Lower lobe of right lung (tissue), 2 donors: ENCODE results near the gene SEC14L2. TPM values are rescaled to one million over a fixed set of nuclear protein-coding genes. Genes with fewer than 3 reads are reported as not detected.
A peak's percentile ranks its signal among the peaks of the same experiment; 100 is the strongest.

Experiments
- ATAC-seq, 2 donors: fragments of 200-7000 bp; cut with Tn5 transposase; one replicate each; pipeline ENCODE4 v1.9.1; 2020 to 2022; ENCODE audit warnings: mild to moderate bottlenecking in 2 of 2, moderate library complexity in 2 of 2
- DNase-seq: peaks from one replicate; pipeline ENCODE4 v3.0.0-alpha.2; 2020
- H3K27ac ChIP-seq: fragments of 200-600 bp; one replicate; pipeline ENCODE4 v1.8.0; 2022
- H3K27me3 ChIP-seq: fragments of 200-600 bp; one replicate; pipeline ENCODE4 v1.8.0; 2022; ENCODE audit warnings: low read depth
- H3K36me3 ChIP-seq: fragments of 200-600 bp; one replicate; pipeline ENCODE4 v1.8.0; 2022; ENCODE audit warnings: mild to moderate bottlenecking
- H3K4me1 ChIP-seq: fragments of 200-600 bp; one replicate; pipeline ENCODE4 v1.8.0; 2022
- H3K4me3 ChIP-seq: fragments of 200-600 bp; one replicate; pipeline ENCODE4 v1.8.0; 2022; ENCODE audit warnings: mild to moderate bottlenecking
- H3K9me3 ChIP-seq: fragments of 200-600 bp; one replicate; pipeline ENCODE4 v1.8.0; 2022
- CTCF ChIP-seq: fragments of 200-600 bp; IDR thresholded peaks from one replicate; pipeline ENCODE4 v1.8.0; 2022; ENCODE audit warnings: antibody characterized with exemption, mild to moderate bottlenecking
- intact Hi-C: fragments of 100-400 bp; cut with DNase I; formaldehyde crosslinking; loops from one replicate; pipeline ENCODE4 v1.11.0; 2022
- total RNA-seq: library from RNA; stranded (reverse); fragmentation: NEBNext Ultra II Directional; extraction: Animal tissue kit (Norgen Biotek cat#: 25700); gene quantifications from one replicate; pipeline ENCODE4 v1.2.1, GENCODE V29; 2021
- donor health status: DM: no; HTN: yes; CAD: no; lungs with severe emphysema.

Gene SEC14L2
- total RNA-seq, 1 donor from 2014 or later = 7.8 TPM

- no peak for DNase-seq
- Histone ChIP-seq H3K27ac (no peak overlapping the region), H3K36me3 (peaks cover 39% of the 10 kb centered on the region)
Measured at GRCh38 chr22:30354644-30355043, 42.2 kb upstream of the SEC14L2 start.

GRCh38 chr22:30356449-30357235 lies 40.2 kb upstream of the SEC14L2 start, which contains the start of the genes CCDC157 and SF3A1:
Gene CCDC157 (plus strand): TSS chr22:30357007. CDS start chr22:30366001, 8,994 bp downstream.
Gene SF3A1 (minus strand): TSS chr22:30356894. CDS start chr22:30356792, 102 bp downstream.
- H3K4me1 ChIP-seq = peaks cover 46% of the 10 kb centered on the region
- DNase-seq (peak; percentile 95), ATAC-seq (peak; percentile 98)
- H3K27ac ChIP-seq = peak within 1 kb of the TSS; percentile 98
- H3K4me3 ChIP-seq = peak within 1 kb of the TSS; percentile 88
- H3K9me3 ChIP-seq = no peaks in the 10 kb centered on the region
- peaks cover 19% of the 10 kb centered on the region for H3K36me3 ChIP-seq
- H3K27me3 ChIP-seq = no peaks in the 10 kb centered on the region
- no peak for TF ChIP-seq CTCF
- intact Hi-C loops = no loop called here

More at GRCh38 chr22:30354644-30355043, 42.2 kb upstream of the SEC14L2 start:
- no peaks in the 10 kb centered on the region for H3K9me3 ChIP-seq
- intact Hi-C loops = no loop called here
- ATAC-seq = no peak
- peak overlapping the region; percentile 88 for H3K4me3 ChIP-seq
- TF ChIP-seq CTCF = no peak
- H3K27me3 ChIP-seq = no peaks in the 10 kb centered on the region
- peaks cover 48% of the 10 kb centered on the region for H3K4me1 ChIP-seq

- no peaks in the 10 kb centered on the region for H3K9me3 ChIP-seq
- no peaks in the 10 kb centered on the region for H3K27me3 ChIP-seq
- peaks cover 13% of the 10 kb centered on the region for H3K36me3 ChIP-seq
- DNase-seq (no peak), ATAC-seq (peak in 1 of 2 donors; percentile 1)
- intact Hi-C loops = no loop called here
- peaks cover 43% of the 10 kb centered on the region for H3K4me1 ChIP-seq
- peak overlapping the region; percentile 88 for H3K4me3 ChIP-seq
- peak overlapping the region; percentile 98 for H3K27ac ChIP-seq
- TF ChIP-seq CTCF = no peak
Measured at GRCh38 chr22:30357236-30357570, 39.6 kb upstream of the SEC14L2 start.

- no peak for ATAC-seq
- no peak for DNase-seq
- no peaks in the 10 kb centered on the region for H3K27me3 ChIP-seq
- intact Hi-C loops = no loop called here
- no peak for TF ChIP-seq CTCF
- H3K36me3 ChIP-seq = peaks cover 8% of the 10 kb centered on the region
- peak overlapping the region; percentile 88 for H3K4me3 ChIP-seq
- peaks cover 42% of the 10 kb centered on the region for H3K4me1 ChIP-seq
- H3K27ac ChIP-seq = no peak overlapping the region
- H3K9me3 ChIP-seq = no peaks in the 10 kb centered on the region
Measured at GRCh38 chr22:30357650-30358215, 39.1 kb upstream of the SEC14L2 start.

GRCh38 chr22:30358541-30358940 lies 38.3 kb upstream of the SEC14L2 start:
- intact Hi-C loops = no loop called here
- H3K36me3 ChIP-seq = peaks cover 2% of the 10 kb centered on the region
- TF ChIP-seq CTCF = no peak
- H3K4me1 ChIP-seq = peaks cover 36% of the 10 kb centered on the region
- no peak overlapping the region for H3K4me3 ChIP-seq
- no peaks in the 10 kb centered on the region for H3K9me3 ChIP-seq
- H3K27me3 ChIP-seq = no peaks in the 10 kb centered on the region
- ATAC-seq = no peak
- no peak overlapping the region for H3K27ac ChIP-seq
- DNase-seq = no peak
